NCI-H1092 (cell line): Measurements from ENCODE around the gene SFI1.
"Not testable (repeated sequence)": the region's sequence is repeated elsewhere in the genome, so short reads cannot be mapped to it uniquely, and the experiment has no call there.

Source experiments
- DNase-seq: peaks from one replicate; lab custom pipeline; 2025; lab: John Stamatoyannopoulos, UW

SFI1 gene

DNA sequence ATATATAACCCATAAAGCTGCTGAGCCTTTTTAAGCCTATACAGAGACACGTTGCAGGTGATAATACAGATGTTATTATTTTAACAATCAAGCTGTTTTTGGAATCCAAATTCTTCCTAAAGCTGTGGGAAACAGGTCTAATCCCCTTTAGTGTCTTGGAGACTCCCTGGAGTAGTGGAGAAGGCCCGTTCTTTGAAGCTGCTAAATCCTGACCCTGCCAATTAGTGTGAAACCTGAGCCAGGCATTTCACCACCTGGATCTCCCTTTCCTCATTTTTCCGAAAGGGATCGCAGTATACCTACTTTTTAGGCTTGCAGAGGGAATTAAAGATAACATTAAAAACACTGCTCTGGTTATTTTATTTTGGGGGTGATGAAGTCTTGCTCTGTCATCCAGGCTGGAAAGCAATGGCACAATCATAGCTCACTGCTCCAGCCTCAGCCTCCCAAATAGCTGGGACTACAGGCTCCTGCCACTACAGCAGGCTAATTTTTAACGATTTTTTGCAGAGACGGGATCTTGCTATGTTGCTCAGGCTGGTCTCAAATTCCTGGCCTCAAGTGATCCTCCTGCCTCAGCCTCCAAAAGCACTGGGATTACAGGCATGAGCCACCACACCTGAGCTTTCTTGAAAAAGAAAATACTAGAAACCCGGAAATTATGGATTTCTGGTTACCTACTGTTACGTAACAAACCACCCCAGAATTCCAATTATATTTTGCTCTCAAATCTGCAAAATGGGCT is 4.9 kb upstream of the SFI1 start:
- DNase-seq, result no peak

DNA sequence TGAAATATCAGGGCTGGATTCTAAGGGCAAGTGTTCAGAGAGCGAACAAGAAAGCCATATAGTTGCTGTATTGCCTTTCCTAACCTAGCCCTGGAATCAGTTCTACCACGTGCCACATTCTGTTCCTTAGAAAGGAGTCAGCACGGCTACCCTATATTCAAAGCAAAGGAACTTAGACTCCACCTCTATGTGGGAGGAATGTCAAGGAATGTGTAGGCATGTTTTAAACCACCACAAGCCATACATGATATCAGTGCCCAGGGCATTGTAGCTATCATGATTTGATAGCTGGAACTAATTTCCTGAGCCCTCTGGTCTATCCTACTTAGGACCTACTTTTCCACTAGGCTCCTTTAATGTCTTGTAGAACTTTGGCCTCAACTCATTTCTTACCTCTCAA is 4.2 kb upstream of the SFI1 start:
- DNase-seq, result no peak

DNA sequence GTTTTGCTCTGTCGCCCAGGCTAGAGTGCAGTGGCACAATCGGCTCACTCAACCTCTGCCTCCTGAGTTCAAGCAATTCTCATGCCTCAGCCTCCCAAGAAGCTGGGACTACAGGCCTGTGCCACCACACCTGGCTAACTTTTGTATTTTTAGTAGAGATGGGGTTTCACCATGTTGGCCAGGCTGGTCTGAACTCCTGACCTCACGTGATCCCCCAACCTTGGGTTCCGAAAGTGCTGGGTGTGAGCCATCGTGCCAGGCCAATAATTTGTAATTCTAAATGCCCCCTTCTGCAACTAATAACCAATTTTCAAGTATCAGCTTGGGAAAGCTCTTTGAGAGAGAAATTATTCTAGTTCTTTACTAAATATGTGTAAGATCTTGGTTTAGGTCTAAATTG is 3.0 kb upstream of the SFI1 start:
- not testable (repeated sequence) for DNase-seq

DNA sequence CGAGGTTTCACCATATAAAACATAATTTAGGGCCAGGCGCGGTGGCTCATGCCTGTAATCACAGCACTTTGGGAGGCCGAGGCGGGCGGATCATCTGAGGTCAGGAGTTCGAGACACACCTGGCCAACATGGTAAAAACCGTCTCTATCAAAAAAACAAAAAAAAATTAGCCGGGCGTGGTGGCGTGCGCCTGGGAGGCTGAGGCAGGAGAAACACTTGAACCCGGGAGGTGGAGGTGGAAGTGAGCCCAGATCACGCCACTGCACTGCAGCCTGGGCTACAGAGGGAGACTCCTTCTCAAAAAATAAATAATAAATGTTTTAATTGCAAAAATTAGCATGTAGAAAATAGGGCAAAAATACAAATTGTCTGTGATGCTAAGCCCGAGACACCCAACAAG is 993 bp upstream of the SFI1 start:
- DNase-seq, result no peak

DNA sequence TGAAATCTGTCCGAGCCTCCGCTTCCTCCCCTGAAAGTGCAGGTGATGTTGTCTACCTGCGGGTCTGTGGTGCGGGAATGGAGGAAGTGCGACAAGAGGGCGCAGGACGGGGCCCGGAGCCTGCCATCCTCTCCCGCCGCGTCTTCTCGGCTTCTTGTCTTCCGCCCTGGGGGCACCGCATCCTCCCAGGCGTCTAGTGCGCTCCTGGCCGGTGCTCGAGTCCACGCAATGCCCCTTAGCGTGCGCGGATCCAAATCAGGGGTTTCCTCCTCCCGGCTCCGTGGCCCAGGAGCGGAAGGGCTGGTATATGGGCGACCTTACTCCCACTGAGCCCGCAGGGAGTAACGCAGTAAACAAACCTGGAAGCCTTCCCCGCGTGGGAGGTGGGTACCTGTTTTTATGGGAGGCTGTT is 405 bp downstream of the SFI1 start:
- DNase-seq, result no peak

DNA sequence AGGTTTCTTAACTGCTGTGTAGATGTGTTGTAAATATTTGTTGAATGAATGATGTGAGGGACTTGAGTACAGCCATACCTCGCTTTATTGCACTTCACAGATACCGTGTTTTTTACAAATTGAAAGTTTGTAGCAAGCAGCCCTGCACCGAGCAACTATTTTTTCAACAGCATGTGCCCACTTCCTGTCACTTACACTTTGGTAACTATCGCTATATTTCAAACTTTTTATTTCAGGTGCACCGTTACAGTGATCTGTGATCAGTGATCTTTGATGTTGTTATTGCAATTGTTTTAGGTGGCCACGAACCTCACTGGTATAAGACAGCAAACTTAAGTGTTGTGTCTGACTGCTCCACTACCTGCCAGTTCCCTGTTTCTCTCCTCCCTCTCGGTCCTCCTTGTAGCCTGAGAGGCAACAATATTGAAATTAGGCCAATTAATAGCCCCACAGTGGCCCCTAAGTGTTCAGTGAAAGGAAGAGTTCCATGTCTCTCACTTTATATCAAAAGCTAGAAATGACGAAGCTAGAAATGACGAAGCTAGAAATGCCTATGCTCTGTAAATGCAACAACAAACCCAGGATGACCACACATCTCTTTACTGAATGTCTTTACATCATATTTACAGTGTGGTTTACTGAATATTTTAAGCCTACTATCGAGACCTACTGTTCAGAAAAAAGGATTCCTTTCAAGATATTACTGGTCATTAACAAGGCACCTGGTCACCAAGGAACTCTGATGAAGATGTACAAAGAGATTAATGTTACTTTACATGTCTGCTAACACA is 1.0 kb downstream of the SFI1 start:
- no peak for DNase-seq

DNA sequence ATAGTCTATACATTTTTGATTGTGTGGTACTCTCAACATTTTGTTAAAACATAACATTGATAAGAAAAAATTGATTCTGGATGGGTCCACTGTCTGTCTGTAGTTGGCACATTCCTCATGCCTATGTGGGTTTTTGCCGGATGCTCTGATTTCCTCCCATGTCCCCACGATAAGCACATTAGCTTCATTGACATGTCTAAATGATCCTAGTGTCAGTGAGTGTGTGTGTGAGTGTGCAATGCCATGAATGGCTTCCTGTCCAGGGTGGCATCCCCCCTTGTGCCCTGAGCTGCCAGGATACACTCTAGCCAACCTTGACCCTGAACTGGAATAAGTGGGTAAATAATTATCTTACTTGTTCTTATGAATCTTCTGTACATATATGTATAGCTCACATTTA is 5.4 kb downstream of the SFI1 start:
- no peak for DNase-seq

DNA sequence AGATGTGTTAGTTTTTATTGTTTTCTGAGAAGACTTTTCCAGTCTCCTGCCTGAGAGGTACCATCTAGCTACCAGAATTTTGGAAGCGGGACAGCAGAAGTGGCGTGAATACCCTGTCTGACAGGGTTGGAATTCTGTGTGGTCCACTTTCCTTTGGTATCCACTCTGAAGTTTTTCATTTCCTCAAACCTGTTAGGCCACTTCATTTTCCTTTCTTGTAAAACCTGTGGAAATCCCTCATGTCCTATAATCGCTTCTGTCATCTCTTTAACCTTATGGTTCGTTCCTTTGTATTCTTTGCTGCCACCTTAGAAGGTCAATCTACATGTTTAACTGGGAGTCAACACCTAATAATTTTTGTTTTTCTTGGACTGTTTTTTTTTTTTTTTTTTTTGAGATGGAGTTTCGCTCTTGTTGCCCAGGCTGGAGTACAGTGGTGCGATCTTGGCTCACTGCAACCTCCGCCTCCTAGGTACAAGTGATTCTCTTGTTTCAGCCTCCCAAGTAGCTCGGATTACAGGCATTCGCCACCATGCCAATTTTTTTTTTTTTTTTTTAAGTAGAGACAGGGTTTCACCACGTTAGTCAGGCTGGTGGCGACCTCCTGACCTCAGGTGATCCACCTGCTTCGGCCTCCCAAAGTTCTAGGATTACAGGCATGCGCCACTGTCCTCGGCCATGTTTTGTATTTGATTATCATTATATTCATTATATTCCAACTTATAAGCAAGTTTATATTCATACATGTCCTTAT is 7.1 kb downstream of the SFI1 start:
- no peak for DNase-seq

DNA sequence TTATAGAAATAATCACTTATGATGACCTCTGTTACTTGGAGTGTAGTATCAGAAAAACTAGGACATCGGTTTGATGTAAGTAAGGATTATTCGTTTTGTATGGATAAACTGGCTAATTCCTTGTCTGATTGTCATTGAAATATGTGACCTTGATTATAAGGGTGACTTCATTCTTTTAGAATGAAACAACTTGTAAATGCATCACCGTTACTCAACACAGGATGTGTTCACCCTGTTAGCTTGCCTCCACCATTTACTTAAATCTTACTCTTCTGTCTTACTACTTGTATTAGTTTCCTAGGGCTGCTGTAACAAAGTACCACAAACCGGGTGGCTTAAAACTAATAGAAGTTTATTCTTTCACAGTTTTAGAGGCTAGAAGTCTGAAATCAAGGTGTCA is 7.9 kb downstream of the SFI1 start:
- no peak for DNase-seq

DNA sequence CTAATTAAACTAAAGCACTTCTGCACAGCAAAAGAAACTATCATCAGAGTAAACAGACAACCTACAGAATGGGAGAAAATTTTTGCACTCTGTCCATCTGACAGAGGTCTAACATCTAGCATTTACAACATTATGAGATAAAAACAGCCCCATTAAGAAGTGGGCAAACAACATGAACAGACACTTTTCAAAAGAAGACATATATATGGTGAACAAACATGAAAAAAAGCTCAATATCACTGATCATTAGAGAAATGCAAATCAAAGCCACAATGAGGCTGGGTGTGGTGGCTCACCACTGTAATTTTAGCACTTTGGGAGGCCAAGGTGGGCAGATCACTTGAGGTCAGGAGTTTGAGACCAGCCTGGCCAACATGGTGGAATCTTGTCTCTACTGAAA is 11.2 kb downstream of the SFI1 start:
- not testable (repeated sequence) for DNase-seq

DNA sequence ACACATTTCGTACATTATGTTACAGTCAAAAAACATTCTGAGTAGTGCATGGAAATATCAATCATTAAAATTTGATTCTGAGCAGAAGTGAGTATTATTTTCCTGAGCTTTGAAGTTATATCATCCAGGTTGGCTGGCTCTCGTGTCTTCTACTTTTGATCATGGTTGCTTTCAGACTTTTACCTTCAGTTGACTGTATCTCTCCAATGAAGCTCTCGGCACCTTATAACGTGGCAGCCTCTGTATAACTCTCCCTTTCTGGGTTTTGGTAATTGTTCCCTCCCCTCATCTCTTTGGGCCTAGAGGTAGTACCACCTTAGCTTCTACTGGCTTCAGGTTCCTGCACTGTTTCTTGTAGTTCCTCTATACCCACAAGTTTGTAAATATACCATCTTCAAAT is 12.2 kb downstream of the SFI1 start:
- no peak for DNase-seq

DNA sequence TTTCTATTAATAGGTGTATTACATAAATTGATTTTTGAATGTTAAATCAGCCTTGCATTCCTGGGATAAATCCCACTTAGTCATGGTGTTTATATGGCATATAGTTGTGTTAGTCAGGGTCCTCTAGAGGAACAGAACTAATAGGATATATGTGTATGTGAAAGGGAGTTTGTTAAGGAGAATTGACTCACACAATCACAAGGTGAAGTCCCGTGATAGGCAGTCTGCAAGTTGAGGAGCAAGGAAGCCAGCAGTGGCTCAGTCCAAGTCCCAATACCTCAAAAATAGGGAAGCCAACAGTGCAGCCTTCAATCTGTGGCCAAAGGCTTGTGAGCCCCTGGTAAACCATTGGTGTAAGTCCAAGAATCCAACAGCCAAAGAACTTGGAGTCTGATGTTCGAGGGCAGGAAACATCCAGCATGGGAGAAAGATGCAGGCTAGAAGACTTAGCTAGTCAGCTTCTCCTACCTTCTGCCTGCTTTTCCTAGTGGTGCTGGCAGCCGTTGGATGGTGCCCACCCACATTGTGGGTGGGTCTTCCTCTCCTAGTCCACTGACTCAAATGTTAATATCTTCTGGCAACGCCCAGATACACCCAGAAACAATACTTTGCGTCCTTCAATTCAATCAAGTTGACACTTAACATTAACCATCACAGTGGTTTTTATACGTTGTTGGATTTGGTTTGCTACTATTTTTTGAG is 12.9 kb downstream of the SFI1 start:
- no peak for DNase-seq

DNA sequence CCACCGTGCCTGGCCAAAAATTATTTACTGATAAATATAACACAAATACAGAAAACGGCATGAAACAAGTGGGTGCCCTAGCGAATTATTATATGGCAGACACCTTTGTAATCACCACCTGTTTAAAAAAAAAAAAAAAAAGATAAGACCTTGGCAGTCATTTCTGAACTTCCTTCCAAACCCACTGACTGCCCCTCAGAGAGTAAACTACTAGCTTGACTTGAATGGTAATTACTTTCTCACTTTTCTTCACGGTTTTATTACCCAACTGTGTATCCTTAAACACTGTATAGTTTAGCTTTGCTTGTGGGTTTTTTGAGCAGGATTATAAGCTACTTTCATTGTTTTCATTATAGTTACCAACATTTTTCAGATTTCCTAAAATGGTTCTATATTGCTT is 23.7 kb downstream of the SFI1 start:
- no peak for DNase-seq

DNA sequence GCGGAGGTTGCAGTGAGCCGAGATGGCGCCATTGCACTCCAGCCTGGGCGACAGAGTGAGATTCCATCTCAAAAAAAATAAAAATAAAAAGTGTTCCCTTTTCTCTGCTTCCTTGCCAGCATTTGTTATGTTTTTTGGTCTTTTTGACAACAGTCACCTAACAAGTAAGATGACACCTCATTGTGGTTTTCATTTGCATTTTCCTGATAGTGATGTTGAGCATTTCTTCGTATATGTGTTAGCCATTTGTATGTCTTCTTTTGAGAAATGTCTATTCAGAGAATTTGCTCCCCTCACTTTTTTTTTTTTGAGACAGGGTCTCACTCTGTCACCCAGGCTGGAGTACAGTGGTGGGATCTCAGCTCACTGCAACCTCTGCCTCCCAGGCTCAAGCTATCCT is 27.8 kb downstream of the SFI1 start:
- DNase-seq, result not testable (repeated sequence)

DNA sequence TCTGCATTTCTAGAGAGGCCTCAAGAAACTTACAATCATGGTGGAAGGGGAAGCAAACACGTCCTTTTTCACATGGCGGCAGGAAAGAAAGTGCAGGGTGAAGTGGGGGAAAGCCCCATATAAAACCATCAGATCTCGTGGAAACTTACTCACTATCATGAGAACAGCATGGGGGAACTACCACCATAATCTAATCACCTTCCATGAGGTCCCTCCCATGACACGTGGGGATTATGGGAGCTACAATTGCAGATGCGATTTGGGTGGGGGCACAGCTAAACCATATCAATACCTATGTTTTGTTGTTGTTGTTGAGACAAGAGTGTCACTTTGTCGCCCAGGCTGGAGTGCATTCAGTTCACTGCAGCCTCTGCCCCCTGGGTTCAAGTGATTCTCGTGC is 29.9 kb downstream of the SFI1 start:
- no peak for DNase-seq

DNA sequence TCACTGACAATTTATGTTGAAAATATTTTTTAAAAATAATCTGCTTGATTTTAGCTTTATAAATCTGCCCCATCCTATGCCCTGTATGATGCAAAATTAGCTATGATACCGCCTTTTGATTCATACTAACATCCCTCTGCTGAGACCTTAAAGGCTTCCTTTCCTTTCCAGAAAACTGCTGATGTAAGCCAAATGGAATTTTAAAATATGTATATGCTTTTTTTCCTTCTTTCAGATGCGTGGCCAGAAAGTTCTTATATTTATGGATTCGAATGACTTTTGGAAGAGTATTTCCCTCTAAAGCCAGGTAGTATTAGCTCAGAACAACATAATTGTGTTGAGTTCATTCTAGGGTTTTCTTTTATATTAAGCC is 34.5 kb downstream of the SFI1 start:
- DNase-seq, result no peak

DNA sequence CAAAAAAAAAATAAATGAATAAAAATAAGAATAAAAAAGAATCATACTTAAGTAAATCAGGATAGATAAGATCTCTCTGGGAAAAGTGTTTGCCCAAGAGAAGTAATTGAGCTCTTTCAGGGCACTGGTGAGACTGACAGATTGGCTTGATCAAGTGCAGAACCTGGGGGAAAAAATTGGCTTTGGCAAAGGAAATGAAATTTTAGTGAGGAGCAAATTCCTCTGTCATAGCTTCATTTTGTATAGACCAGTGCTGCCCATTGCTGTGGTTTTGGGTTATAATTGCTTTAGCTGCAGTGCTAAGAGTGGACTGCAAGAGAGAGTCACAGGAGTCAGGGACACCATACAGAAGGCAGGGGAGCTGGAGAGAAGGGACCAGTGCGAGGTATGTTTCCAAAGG is 35.7 kb downstream of the SFI1 start:
- no peak for DNase-seq

DNA sequence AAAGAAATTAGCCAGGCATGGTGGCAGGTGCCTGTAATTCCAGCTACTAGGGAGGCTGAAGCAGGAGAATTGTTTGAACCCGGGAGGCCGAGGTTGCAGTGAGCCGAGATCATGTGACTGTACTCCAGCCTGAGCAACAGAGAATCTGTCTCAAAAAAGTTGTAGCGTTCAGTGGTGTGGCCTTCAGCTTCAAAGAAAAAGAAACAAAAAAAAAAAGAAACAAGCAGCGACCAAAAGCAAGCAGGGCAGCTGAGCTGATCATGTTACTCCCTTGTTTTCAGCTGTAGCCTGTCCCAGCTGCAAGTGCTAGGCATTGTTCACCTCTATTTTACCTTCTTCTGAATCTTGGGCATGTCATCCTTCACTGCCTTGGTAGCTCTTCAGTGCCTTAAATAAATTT is 37.0 kb downstream of the SFI1 start:
- DNase-seq, result no peak

DNA sequence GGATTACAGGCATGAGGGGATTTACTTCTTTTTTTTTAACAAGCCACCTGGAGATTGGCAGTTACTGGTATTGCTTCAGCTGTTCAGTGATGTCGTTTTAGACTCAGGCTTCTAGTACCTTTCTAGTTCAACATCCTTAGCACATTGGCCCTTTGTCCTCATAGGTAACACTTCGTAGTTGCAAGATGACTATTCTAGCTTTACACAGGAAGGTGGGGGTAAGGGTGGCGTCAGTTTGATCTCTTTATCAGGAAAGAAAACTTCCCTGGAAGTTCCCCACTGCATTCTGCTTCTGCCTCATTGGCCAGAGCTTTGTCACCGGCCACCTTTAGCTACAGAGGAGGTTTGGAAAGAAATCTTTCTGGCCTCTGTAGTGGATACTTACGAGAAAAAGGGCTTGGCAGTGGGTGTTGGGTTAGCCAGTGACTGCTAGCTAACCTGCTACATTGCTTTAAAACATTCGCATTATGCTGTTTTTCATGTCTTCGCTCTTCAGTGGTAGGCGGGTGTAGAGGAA is 40.7 kb downstream of the SFI1 start:
- no peak for DNase-seq

DNA sequence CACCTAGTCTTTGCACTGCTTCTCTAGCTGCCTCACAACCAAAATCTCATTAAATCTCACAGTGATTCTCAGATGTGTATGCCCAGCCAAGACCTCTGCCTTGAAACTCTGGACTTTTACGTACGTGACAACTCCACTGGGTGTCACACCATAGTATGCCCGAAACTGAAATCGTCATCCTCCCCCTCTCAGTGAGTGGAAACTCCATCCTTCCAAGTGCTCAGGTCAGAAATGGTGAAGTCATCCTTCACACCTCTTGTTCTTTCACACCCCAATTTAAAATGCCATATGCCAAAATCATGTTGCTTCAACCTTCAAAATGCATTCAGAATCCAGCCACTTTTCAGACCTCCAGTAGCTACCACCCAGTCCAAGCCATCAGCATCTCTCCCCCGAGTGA is 42.5 kb downstream of the SFI1 start:
- DNase-seq, result no peak

DNA sequence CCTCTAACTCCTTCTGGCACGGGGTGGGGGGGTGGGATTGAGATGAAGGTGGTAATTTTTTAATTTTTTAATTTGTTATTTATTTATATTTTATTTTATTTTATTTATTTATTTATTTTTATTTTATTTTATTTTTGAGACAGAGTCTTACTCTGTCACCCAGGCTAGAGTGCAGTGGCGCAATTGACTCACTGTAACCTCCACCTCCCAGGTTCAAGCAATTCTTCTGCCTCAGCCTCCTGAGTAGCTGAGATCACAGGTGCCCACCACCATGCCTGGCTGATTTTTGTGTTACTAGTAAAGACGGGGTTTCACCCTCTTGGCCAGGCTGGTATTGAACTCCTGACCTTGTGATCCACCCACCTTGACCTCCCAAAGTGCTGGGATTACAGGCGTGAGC is 43.8 kb downstream of the SFI1 start:
- DNase-seq, result not testable (repeated sequence)

DNA sequence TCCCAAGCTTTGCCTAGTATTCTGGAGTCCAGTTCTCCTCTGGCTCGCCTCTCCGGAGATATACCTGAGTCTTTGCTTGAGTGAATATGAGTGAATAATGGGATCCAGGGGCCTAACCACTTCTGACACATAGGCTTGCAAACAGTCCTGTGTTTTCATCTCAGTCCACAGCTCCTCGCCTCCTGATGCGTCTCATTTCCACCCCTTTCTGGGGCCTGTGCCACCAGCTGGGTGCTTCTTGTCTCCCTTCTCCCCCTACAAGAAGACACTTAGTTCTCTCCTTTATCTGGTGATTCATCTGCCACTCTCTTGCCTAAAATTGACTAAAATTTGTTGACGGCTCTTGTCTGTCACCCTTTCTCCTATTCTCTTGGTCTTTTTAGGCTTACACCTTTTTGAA is 44.6 kb downstream of the SFI1 start:
- DNase-seq, result no peak
